Measurements from ENCODE around the gene MEPCE.
"Not testable (repeated sequence)": the region's sequence is repeated elsewhere in the genome, so short reads cannot be mapped to it uniquely, and the experiment has no call there.

The MEPCE gene, protein sequence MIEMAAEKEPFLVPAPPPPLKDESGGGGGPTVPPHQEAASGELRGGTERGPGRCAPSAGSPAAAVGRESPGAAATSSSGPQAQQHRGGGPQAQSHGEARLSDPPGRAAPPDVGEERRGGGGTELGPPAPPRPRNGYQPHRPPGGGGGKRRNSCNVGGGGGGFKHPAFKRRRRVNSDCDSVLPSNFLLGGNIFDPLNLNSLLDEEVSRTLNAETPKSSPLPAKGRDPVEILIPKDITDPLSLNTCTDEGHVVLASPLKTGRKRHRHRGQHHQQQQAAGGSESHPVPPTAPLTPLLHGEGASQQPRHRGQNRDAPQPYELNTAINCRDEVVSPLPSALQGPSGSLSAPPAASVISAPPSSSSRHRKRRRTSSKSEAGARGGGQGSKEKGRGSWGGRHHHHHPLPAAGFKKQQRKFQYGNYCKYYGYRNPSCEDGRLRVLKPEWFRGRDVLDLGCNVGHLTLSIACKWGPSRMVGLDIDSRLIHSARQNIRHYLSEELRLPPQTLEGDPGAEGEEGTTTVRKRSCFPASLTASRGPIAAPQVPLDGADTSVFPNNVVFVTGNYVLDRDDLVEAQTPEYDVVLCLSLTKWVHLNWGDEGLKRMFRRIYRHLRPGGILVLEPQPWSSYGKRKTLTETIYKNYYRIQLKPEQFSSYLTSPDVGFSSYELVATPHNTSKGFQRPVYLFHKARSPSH

DNA sequence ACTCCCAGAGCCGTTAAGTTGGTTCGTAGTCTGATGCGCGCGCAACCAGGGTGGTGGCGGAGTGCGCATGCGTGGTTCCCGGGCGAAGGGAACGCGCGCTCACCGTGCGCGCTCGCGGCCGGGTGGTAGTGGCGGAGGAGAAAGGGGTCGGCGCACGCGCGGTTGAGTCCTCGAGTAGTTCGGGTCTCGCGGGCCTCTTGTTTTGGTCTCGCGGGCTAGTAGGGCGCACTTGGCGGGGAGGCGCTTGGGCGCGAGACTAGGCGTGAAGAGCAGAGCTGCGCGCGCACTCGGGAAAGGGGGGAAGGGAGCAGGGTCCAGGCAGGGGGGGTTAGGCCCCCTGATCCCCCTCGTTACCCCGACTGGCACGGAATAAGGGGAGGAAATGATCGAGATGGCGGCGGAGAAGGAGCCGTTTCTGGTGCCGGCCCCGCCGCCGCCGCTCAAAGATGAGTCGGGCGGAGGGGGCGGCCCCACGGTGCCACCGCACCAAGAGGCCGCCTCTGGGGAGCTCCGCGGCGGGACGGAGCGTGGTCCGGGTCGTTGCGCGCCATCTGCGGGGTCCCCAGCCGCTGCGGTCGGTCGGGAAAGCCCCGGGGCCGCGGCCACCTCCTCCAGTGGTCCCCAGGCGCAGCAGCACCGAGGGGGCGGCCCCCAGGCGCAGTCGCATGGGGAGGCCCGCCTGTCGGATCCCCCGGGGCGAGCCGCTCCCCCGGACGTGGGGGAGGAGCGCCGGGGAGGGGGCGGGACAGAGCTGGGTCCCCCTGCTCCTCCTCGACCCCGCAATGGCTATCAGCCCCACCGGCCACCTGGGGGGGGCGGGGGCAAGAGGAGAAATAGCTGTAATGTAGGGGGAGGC is at the start of gene MEPCE:
Gene MEPCE (plus strand): TSS at position 195 of the 856 bp plus-strand sequence. CDS start 188 bp downstream, at position 383.
- DNase-seq (ENCODE audit: low read depth): peak; percentile 84
- H3K4me3 ChIP-seq (ENCODE audit: control insufficient read depth, low read depth, low read length): peak within 1 kb of the TSS; percentile 80
- TF ChIP-seq, protein P1, sequence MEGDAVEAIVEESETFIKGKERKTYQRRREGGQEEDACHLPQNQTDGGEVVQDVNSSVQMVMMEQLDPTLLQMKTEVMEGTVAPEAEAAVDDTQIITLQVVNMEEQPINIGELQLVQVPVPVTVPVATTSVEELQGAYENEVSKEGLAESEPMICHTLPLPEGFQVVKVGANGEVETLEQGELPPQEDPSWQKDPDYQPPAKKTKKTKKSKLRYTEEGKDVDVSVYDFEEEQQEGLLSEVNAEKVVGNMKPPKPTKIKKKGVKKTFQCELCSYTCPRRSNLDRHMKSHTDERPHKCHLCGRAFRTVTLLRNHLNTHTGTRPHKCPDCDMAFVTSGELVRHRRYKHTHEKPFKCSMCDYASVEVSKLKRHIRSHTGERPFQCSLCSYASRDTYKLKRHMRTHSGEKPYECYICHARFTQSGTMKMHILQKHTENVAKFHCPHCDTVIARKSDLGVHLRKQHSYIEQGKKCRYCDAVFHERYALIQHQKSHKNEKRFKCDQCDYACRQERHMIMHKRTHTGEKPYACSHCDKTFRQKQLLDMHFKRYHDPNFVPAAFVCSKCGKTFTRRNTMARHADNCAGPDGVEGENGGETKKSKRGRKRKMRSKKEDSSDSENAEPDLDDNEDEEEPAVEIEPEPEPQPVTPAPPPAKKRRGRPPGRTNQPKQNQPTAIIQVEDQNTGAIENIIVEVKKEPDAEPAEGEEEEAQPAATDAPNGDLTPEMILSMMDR (IDR thresholded peaks at IDR 0.05; ENCODE audit: control insufficient read depth, insufficient read depth, low read depth, low read length, missing control alignments): no peak

DNA sequence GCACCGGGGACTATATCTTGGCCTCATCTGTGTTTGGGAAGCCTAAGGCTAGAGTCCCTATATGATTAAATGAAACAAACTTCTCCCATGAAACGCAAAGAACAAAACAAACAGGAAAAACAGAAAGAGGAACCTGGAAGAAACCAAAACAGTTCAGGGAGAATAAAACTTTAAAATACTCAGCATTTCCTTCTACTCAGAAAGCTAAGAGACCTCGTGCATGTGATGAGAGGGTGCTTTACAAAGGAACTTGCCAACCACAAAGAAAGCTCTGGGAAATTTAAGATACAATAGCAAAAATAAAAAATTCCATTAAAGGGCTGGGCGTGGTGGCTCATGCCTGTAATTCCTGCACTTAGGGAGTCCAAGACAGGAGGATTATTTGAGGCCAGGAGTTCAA is 49.4 kb upstream of the MEPCE start:
- TF ChIP-seq, protein P1 (IDR thresholded peaks at IDR 0.05; ENCODE audit: control insufficient read depth, insufficient read depth, low read depth, low read length, missing control alignments): no peak
- DNase-seq (ENCODE audit: low read depth): no peak
- no peak overlapping the region for H3K4me3 ChIP-seq (ENCODE audit: control insufficient read depth, low read depth, low read length)

DNA sequence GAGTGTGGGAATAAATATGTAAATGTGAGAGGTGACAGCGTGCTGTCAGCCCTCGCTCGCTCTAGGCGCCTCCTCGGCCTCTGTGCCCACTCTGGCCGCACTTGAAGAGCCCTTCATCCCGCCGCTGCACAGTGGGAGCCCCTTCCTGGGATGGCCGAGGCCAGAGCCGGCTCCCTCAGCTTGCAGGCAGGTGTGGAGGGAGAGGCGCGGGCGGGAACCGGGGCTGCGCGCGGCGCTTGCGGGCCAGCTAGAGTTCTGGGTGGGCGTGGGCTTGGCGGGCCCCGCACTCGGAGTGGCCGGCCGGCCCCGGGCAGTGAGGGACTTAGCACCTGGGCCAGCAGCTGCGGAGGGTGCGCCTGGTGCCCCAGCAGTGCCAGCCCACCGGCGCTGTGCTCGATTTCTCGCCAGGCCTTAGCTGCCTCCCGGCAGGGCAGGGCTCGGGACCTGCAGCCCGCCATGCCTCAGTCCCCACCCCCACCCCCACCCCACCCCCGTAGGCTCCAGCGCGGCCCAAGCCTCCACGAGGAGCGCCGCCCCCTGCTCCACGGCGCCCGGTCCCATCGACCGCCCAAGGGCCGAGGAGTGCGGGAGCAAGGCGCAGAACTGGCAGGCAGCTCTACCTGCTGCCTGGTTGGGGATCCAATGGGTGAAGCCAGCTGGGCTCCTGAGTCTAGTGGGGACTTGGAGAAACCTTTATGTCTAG is 47.9 kb upstream of the MEPCE start:
- H3K4me3 ChIP-seq (ENCODE audit: control insufficient read depth, low read depth, low read length); DNase-seq (ENCODE audit: low read depth): not testable (repeated sequence)

DNA sequence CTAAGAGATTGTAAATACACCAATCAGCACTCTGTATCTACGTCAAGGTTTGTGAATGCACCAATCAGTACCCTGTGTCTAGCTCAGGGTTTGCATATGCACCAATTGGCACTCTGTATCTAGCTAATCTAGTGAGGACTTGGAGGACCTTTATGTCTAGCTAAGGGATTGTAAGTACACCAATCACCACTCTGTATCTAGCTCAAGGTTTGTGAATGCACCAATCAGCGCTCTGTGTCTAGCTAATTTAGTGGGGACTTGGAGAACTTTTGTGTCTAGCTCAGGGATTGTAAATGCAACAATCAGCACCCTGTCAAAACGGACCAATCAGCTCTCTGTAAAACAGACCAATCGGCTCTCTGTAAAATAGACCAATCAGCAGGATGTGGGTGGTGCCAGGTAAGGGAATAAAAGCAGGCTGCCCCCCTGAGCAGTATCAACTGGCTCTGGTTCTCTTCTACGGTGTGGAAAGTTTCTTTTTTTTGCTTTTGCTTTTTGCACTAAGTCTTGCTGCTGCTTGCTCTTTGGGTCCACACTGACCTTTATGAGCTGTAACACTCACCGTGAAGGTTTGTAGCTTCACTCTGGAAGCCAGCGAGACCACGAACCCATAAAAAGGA is 47.3 kb upstream of the MEPCE start:
- not testable (repeated sequence) for H3K4me3 ChIP-seq (ENCODE audit: control insufficient read depth, low read depth, low read length); DNase-seq (ENCODE audit: low read depth)

DNA sequence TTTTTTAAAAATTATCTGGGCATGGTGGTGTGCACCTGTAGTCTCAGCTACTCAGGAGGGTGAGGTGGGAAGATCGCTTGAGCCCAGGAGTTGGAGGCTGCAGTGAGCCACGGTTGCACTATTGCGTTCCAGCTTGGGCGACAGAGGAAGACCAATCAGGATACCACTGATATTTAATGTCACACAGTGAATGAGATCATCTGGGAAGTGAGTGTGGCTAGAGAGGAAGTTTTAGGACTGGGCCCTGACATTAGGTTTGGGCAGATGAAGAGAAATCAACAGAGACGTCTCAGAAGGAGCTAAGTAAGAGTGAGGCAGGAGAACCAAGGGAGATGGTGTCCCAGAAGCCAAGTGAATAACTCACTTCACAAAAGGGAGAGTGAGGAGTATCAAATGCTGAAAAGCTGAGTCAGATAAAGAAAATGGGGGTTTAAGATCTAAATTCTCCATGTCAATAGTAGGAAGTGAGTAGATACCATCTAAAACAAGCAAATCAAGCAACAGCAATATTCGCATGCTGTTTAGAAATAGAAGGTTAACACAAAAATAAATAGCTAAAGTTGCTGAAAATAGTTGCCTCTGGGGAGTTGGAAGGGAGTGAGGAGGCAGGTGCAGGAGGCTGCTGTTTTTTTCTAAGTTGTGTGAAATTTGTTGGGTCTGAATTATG is 44.9 kb upstream of the MEPCE start:
- TF ChIP-seq, protein P1 (IDR thresholded peaks at IDR 0.05; ENCODE audit: control insufficient read depth, insufficient read depth, low read depth, low read length, missing control alignments): no peak
- no peak for DNase-seq (ENCODE audit: low read depth)
- no peak overlapping the region for H3K4me3 ChIP-seq (ENCODE audit: control insufficient read depth, low read depth, low read length)

DNA sequence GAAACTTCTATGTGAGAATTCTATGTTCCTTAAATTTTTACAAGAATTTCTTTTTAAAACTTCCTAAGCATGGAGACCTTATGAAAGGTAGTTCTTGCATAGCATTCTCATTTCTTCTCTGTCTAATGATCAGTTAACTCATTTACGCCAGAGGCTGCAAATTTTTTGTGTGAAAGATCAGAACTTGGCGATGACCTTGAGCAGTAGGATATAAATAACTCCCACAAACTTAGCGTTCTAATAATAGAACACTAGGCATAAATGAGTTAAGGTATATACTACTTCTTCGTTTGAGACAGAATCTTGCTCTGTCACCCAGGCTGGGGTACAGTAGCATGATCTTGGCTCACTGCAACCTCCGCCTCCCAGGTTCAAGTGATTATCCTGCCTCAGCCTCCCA is 42.7 kb upstream of the MEPCE start:
- TF ChIP-seq, protein P1 (IDR thresholded peaks at IDR 0.05; ENCODE audit: control insufficient read depth, insufficient read depth, low read depth, low read length, missing control alignments): no peak
- H3K4me3 ChIP-seq (ENCODE audit: control insufficient read depth, low read depth, low read length): no peak overlapping the region
- no peak for DNase-seq (ENCODE audit: low read depth)

All from AG09309 (cell line).